ENCODE results near the gene MFAP3L.
A peak's percentile ranks its signal among the peaks of the same experiment; 100 is the strongest.
"Not testable (repeated sequence)": the region's sequence is repeated elsewhere in the genome, so short reads cannot be mapped to it uniquely, and the experiment has no call there.

The MFAP3L gene

GRCh38 chr4:170026253-170027021, at the start of gene MFAP3L:
MFAP3L (minus strand) TSS chr4:170026395; CDS start chr4:170005877, 20,518 bp downstream.
- peak; percentile 93 for DNase-seq

GRCh38 chr4:170071196-170071595, 45.0 kb upstream of the MFAP3L start:
- DNase-seq = no peak

GRCh38 chr4:170068438-170069128, 42.4 kb upstream of the MFAP3L start:
- no peak for DNase-seq

GRCh38 chr4:170059421-170059820, 33.2 kb upstream of the MFAP3L start:
- no peak for DNase-seq

- no peak for DNase-seq
Observed at GRCh38 chr4:170058826-170059225, 32.6 kb upstream of the MFAP3L start.

GRCh38 chr4:170057866-170058265, 31.7 kb upstream of the MFAP3L start:
- no peak for DNase-seq

GRCh38 chr4:170052919-170053318, 26.7 kb upstream of the MFAP3L start:
- DNase-seq = no peak

GRCh38 chr4:170051402-170051801, 25.2 kb upstream of the MFAP3L start:
- DNase-seq = no peak

GRCh38 chr4:170049766-170050165, 23.6 kb upstream of the MFAP3L start:
- DNase-seq = no peak

- DNase-seq = peak; percentile 80
Observed at GRCh38 chr4:170047771-170048354, 21.7 kb upstream of the MFAP3L start.

- DNase-seq = not testable (repeated sequence)
Observed at GRCh38 chr4:170046156-170046555, 20.0 kb upstream of the MFAP3L start.

GRCh38 chr4:170040031-170040680, 14.0 kb upstream of the MFAP3L start:
- no peak for DNase-seq

- no peak for DNase-seq
Observed at GRCh38 chr4:170038769-170039168, 12.6 kb upstream of the MFAP3L start.

- DNase-seq = no peak
Observed at GRCh38 chr4:170038232-170038631, 12.0 kb upstream of the MFAP3L start.

GRCh38 chr4:170037481-170037880, 11.3 kb upstream of the MFAP3L start:
- DNase-seq = no peak

GRCh38 chr4:170035845-170036244, 9.7 kb upstream of the MFAP3L start:
- DNase-seq = no peak

GRCh38 chr4:170035231-170035630, 9.0 kb upstream of the MFAP3L start:
- no peak for DNase-seq

- no peak for DNase-seq
Observed at GRCh38 chr4:170033999-170034398, 7.8 kb upstream of the MFAP3L start.

GRCh38 chr4:170030121-170030520, 3.9 kb upstream of the MFAP3L start:
- no peak for DNase-seq

- DNase-seq = peak; percentile 96
Observed at GRCh38 chr4:170027181-170027829, 1.1 kb upstream of the MFAP3L start.

GRCh38 chr4:170025523-170026252, 507 bp downstream of the MFAP3L start:
- peak; percentile 2 for DNase-seq

GRCh38 chr4:170022211-170022610, 4.0 kb downstream of the MFAP3L start:
- DNase-seq = no peak

Data from suppressor macrophage treated with lipopolysaccharide for 4 hours (primary cell).